ENCODE measurements around the gene RAB12.

Gene RAB12

GRCh38 chr18:8685141-8685913 is 76.1 kb downstream of the RAB12 start:
- Histone ChIP-seq H3K4me1 (ENCODE audit: insufficient read depth, poor library complexity, severe bottlenecking) (peaks cover 13% of the 10 kb centered on the region), H3K4me3 (ENCODE audit: severe bottlenecking) (no peak overlapping the region), H3K27ac (ENCODE audit: poor library complexity, severe bottlenecking) (peak overlapping the region; percentile 77), H3K27me3 (ENCODE audit: insufficient read depth, poor library complexity, severe bottlenecking) (no peaks in the 10 kb centered on the region), H3K9me3 (ENCODE audit: severe bottlenecking) (no peaks in the 10 kb centered on the region), H3K36me3 (ENCODE audit: low read depth) (no peaks in the 10 kb centered on the region)
- no peak for TF ChIP-seq CTCF (IDR thresholded peaks at IDR 0.05; ENCODE audit: poor library complexity, severe bottlenecking)
- ATAC-seq (ENCODE audit: low read depth) (peak; percentile 98), DNase-seq (ENCODE audit: low spot score) (no peak)

GRCh38 chr18:8685914-8686216 is 76.6 kb downstream of the RAB12 start:
- Histone ChIP-seq H3K9me3 (ENCODE audit: severe bottlenecking) (no peaks in the 10 kb centered on the region), H3K27ac (ENCODE audit: poor library complexity, severe bottlenecking) (peak overlapping the region; percentile 77), H3K27me3 (ENCODE audit: insufficient read depth, poor library complexity, severe bottlenecking) (no peaks in the 10 kb centered on the region), H3K36me3 (ENCODE audit: low read depth) (no peaks in the 10 kb centered on the region), H3K4me1 (ENCODE audit: insufficient read depth, poor library complexity, severe bottlenecking) (peaks cover 13% of the 10 kb centered on the region), H3K4me3 (ENCODE audit: severe bottlenecking) (no peak overlapping the region)
- ATAC-seq (ENCODE audit: low read depth) (no peak), DNase-seq (ENCODE audit: low spot score) (no peak)
- no peak for TF ChIP-seq CTCF (IDR thresholded peaks at IDR 0.05; ENCODE audit: poor library complexity, severe bottlenecking)

- ATAC-seq (ENCODE audit: low read depth) (no peak), DNase-seq (ENCODE audit: low spot score) (no peak)
- Histone ChIP-seq H3K36me3 (ENCODE audit: low read depth) (no peaks in the 10 kb centered on the region), H3K4me3 (ENCODE audit: severe bottlenecking) (no peak overlapping the region), H3K4me1 (ENCODE audit: insufficient read depth, poor library complexity, severe bottlenecking) (peaks cover 13% of the 10 kb centered on the region), H3K9me3 (ENCODE audit: severe bottlenecking) (no peaks in the 10 kb centered on the region), H3K27me3 (ENCODE audit: insufficient read depth, poor library complexity, severe bottlenecking) (no peaks in the 10 kb centered on the region), H3K27ac (ENCODE audit: poor library complexity, severe bottlenecking) (no peak overlapping the region)
- TF ChIP-seq CTCF (IDR thresholded peaks at IDR 0.05; ENCODE audit: poor library complexity, severe bottlenecking), result no peak
Observed at GRCh38 chr18:8686611-8687010, 77.4 kb downstream of the RAB12 start.

- TF ChIP-seq CTCF (IDR thresholded peaks at IDR 0.05; ENCODE audit: poor library complexity, severe bottlenecking), result no peak
- H3K4me3 ChIP-seq (ENCODE audit: severe bottlenecking), result no peak overlapping the region
- no peaks in the 10 kb centered on the region for H3K27me3 ChIP-seq (ENCODE audit: insufficient read depth, poor library complexity, severe bottlenecking)
- no peak overlapping the region for H3K27ac ChIP-seq (ENCODE audit: poor library complexity, severe bottlenecking)
- H3K4me1 ChIP-seq (ENCODE audit: insufficient read depth, poor library complexity, severe bottlenecking), result peaks cover 13% of the 10 kb centered on the region
- no peak for ATAC-seq (ENCODE audit: low read depth)
- no peak for DNase-seq (ENCODE audit: low spot score)
- no peaks in the 10 kb centered on the region for H3K9me3 ChIP-seq (ENCODE audit: severe bottlenecking)
- no peaks in the 10 kb centered on the region for H3K36me3 ChIP-seq (ENCODE audit: low read depth)
Observed at GRCh38 chr18:8688216-8688800, 79.1 kb downstream of the RAB12 start.

- H3K27me3 ChIP-seq (ENCODE audit: insufficient read depth, poor library complexity, severe bottlenecking), result no peaks in the 10 kb centered on the region
- H3K4me3 ChIP-seq (ENCODE audit: severe bottlenecking), result no peak overlapping the region
- H3K4me1 ChIP-seq (ENCODE audit: insufficient read depth, poor library complexity, severe bottlenecking), result peaks cover 13% of the 10 kb centered on the region
- TF ChIP-seq CTCF (IDR thresholded peaks at IDR 0.05; ENCODE audit: poor library complexity, severe bottlenecking), result no peak
- no peaks in the 10 kb centered on the region for H3K9me3 ChIP-seq (ENCODE audit: severe bottlenecking)
- no peak overlapping the region for H3K27ac ChIP-seq (ENCODE audit: poor library complexity, severe bottlenecking)
- H3K36me3 ChIP-seq (ENCODE audit: low read depth), result no peaks in the 10 kb centered on the region
- DNase-seq (ENCODE audit: low spot score) (no peak), ATAC-seq (ENCODE audit: low read depth) (no peak)
Observed at GRCh38 chr18:8688816-8689215, 79.6 kb downstream of the RAB12 start.
